Lung (tissue), 12 donors: ENCODE measurements around the gene HOXB3. TPM values are rescaled to one million over a fixed set of nuclear protein-coding genes. Genes with fewer than 3 reads are reported as not detected.

Experiments used
- ATAC-seq: fragments of 200-7000 bp; cut with Tn5 transposase; one replicate; pipeline ENCODE4 v1.9.1; 2020; ENCODE audit warnings: moderate number of reproducible peaks; ENCODE audit not compliant: insufficient read depth, low FRiP score
- DNase-seq, 3 donors: peaks; one replicate each; pipeline ENCODE4 v3.0.0-alpha.2; 2013 to 2017
- H3K27ac ChIP-seq, 2 donors: one replicate each; pipeline ENCODE4 v1.5.1; 2013; ENCODE audit warnings: mild to moderate bottlenecking in 2 of 2, moderate library complexity in 2 of 2, control low read depth in 1 of 2, inconsistent platforms in 1 of 2, low read depth in 1 of 2, low read length in 1 of 2
- H3K27me3 ChIP-seq, 3 donors: one replicate each; pipeline ENCODE4 v1.5.1; 2013; ENCODE audit warnings: low read length in 2 of 3; ENCODE audit not compliant: control insufficient read depth in 3 of 3, insufficient read depth in 3 of 3
- H3K36me3 ChIP-seq, 4 donors: one replicate each; pipeline ENCODE4 v1.5.1; 2013; ENCODE audit warnings: low read length in 4 of 4, mild to moderate bottlenecking in 1 of 4, moderate library complexity in 1 of 4; ENCODE audit not compliant: control insufficient read depth in 4 of 4, insufficient read depth in 4 of 4
- H3K4me1 ChIP-seq, 5 donors: one replicate each; pipeline ENCODE4 v1.5.1; 2013; ENCODE audit warnings: low read length in 5 of 5, mild to moderate bottlenecking in 2 of 5, moderate library complexity in 1 of 5; ENCODE audit not compliant: control insufficient read depth in 5 of 5, insufficient read depth in 5 of 5
- H3K4me3 ChIP-seq: one replicate; pipeline ENCODE4 v1.5.1; 2013; ENCODE audit warnings: mild to moderate bottlenecking, control low read depth, moderate library complexity
- H3K9ac ChIP-seq, 2 donors: one replicate each; pipeline ENCODE4 v1.5.1; 2013; ENCODE audit warnings: low read length in 2 of 2, control low read depth in 1 of 2; ENCODE audit not compliant: insufficient read depth in 1 of 2
- H3K9me3 ChIP-seq, 4 donors: one replicate each; pipeline ENCODE4 v1.5.1; 2013; ENCODE audit warnings: low read length in 3 of 4, mild to moderate bottlenecking in 1 of 4, moderate library complexity in 1 of 4; ENCODE audit not compliant: control insufficient read depth in 4 of 4, insufficient read depth in 3 of 4
- CTCF ChIP-seq: IDR thresholded peaks from 2 replicates; pipeline ENCODE4 v1.5.1; 2012; ENCODE audit warnings: mild to moderate bottlenecking; ENCODE audit errors: control extremely low read depth, extremely low read depth
- WGBS, 2 donors: extraction: QIAGEN DNeasy Blood & Tissue Kit; methylation state at CpG; one replicate each; pipeline ENCODE4 v1.1.7; 2013; 5-methylcytosine and 5-hydroxymethylcytosine counted together
- polyA plus RNA-seq, 2 donors: library from polyadenylated mRNA; stranded (reverse); fragments of 200-250 nt; gene quantifications; one replicate each; pipeline ENCODE4 v1.2.1, GENCODE V29; 2013
- total RNA-seq, 2 donors: library from RNA; depleted of rRNA in 1 of 2; stranded (reverse); fragments of >200 nt in 1 of 2; gene quantifications; one replicate each; pipeline ENCODE4 v1.2.1, GENCODE V29; 2014 to 2021
- donor health status: control.
- donor health status: control.
- donor health status: Bipolar disorder and iron deficiency.
- donor health status: healthy.
- donor health status: DM: yes; HTN: yes; CAD: no.

The HOXB3 gene
- total and polyA plus RNA-seq, 4 donors: 1.9 to 21.1 (median 6.7) TPM

- TF ChIP-seq CTCF: peak; percentile 99
- 3 to 4% methylated on average over 25 of the region's 25 CpGs for WGBS, 2 donors
- Histone ChIP-seq H3K9me3 (peaks cover 0 to 5% (median 0%) of the 10 kb centered on the region in 4 donors), H3K9ac (no peak overlapping the region), H3K4me3 (no peak overlapping the region), H3K4me1 (peaks cover 0 to 17% (median 4%) of the 10 kb centered on the region in 5 donors), H3K27ac (no peak overlapping the region), H3K36me3 (no peaks in the 10 kb centered on the region), H3K27me3 (peaks cover 18 to 95% (median 91%) of the 10 kb centered on the region in 3 donors)
- peak; percentile 88 for ATAC-seq
- peak; percentile 94 to 95 (median 94) for DNase-seq
Measured at GRCh38 chr17:48618256-48618896, 28.3 kb upstream of the HOXB3 start.

- TF ChIP-seq CTCF: no peak
- 6 to 11% methylated on average over 40 to 43 of the region's 43 CpGs for WGBS, 2 donors
- H3K9me3 ChIP-seq: peaks cover 0 to 2% (median 0%) of the 10 kb centered on the region in 4 donors
- peaks cover 0 to 17% (median 4%) of the 10 kb centered on the region in 5 donors for H3K4me1 ChIP-seq
- H3K36me3 ChIP-seq: no peaks in the 10 kb centered on the region
- DNase-seq (peak in 1 of 3 donors; percentile 53), ATAC-seq (no peak)
- H3K4me3 ChIP-seq: no peak overlapping the region
- H3K27ac ChIP-seq: no peak overlapping the region
- H3K27me3 ChIP-seq: peaks cover 18 to 90% (median 84%) of the 10 kb centered on the region in 3 donors
- H3K9ac ChIP-seq: no peak overlapping the region
Measured at GRCh38 chr17:48617471-48618255, 27.6 kb upstream of the HOXB3 start.

- 33 to 41% methylated on average over 15 of the region's 15 CpGs for WGBS, 2 donors
- Histone ChIP-seq H3K27ac (no peak overlapping the region), H3K9ac (no peak overlapping the region), H3K4me3 (no peak overlapping the region), H3K4me1 (peaks cover 0 to 21% (median 4%) of the 10 kb centered on the region in 5 donors), H3K9me3 (peaks cover 0 to 2% (median 0%) of the 10 kb centered on the region in 4 donors), H3K27me3 (peaks cover 18 to 90% (median 81%) of the 10 kb centered on the region in 3 donors), H3K36me3 (no peaks in the 10 kb centered on the region)
- TF ChIP-seq CTCF: no peak
- DNase-seq: no peak
- no peak for ATAC-seq
Measured at GRCh38 chr17:48616717-48617470, 26.9 kb upstream of the HOXB3 start.
